ENCODE data around the gene TMA7B.

Gene TMA7B

GRCh38 chr22:39955675-39956074 is 4.5 kb upstream of the TMA7B start:
- no peak for DNase-seq

DNA sequence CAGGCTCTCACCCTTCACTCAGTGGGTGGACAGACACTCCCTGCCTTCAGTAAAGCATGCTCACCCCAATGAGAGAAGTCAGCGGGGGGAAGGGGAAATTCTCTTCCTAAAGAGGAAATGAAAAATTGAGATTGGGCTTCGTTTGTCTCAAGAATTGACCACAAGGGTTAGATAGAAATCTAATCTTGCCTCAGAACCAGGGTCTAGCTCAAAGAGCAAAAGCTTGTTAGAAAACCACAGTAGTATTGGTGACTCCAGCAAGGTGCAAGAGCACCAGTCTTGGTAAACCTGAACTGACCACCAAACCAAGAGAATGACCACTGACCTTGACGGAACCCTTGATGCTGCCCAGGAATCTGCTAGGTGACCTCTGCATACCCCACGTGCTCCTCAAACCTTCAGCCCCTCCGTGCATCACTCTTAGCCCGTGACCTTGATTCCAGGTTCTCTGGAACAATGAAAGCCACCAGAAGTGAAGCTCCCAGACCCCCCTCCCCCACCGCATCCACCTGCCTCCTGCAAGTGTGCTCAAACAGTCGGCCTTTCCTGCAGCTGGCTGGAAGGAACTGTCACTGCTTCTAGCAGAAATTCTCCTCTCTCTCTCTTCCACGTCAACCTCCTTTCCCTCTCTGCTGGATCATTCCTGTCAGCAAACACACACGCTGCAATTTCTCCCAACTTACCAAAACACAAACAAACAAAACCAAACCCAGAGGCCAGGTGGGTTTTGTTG is 3.1 kb upstream of the TMA7B start:
- DNase-seq, result no peak

DNA sequence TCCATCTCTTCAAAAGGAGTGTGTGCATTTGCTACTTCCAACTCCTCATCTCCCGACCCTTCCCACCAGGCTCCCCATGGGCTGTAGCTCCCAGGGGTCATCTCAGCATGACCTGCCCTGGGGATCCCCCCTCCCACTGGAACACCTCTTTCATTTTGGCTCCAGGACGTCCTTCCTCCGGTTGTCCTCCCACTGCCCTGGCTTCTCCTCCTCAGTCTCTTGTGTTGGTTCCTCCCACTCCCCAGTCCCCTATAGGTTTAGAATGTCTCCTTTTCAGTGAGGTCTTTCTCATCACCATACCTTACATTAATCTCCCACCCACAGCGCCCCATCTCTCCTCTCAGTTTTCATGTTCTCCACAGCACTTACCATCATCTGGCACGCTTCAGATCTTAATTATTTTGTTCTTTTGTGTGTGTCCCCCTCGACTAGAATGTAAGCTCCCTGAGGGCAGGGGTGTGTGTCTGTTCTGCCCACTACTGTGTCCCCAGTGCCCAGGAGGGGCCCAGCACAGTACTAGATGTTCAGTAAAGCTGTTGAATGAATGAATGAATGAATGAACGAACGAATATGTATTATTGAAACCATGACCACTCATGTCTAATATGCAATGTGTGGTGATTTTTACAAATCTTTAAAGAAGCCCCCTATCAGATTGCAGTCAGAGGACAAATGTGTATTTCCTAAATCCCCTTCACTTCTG is 2.0 kb upstream of the TMA7B start:
- no peak for DNase-seq

DNA sequence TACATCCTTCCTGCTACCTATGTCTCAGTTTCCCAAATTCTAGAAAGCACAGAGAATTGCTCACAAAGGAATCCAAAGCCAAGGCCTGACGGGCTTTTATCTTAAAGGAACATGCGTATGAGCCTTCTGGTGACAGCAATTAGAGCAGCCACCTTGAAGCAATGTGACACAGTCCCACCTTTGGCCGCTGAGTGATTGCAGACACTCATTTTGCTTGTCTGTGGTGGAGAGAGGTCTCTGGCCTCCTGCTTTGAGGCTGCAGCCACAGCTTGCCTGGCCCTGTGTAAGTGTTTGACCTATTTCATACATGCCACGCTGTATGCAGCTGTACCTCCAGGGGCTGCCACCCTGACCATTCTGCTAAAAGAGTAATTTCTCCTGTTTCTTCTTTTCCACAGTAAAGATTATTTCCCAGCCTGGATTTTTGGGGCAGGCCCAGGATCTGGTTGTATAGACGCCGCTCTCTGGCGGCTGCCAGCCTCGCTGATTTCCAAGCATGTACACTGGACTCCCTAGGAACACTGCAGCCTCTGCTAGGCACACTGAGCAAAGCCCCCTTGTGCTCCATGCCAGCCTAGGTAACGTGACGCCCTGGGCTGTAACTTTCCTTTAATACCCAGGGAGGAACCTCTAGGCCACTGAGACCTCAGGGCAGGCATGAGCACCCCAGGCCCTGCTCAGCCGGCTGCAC is 1.1 kb upstream of the TMA7B start:
- DNase-seq, result no peak

GRCh38 chr22:39960791-39961746 is 872 bp downstream of the TMA7B start:
- no peak for DNase-seq

- DNase-seq, result no peak
Observed at GRCh38 chr22:39962071-39962470, 1.9 kb downstream of the TMA7B start.

DNA sequence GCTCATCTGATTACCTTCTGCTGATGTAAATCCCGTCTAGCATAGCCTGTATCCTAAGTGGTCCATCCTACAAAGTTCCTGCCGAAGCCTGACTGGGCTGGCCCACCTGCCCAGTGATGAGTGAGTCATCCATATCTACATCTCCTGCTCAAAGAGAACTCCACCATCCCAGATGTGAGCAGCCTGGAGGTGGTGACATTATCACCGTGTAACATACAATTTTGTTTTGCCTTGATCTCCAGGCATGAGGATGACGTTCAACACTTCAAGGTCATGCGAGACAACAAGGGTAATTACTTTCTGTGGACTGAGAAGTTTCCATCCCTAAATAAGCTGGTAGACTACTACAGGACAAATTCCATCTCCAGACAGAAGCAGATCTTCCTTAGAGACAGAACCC is 5.6 kb downstream of the TMA7B start:
- DNase-seq, result no peak

DNA sequence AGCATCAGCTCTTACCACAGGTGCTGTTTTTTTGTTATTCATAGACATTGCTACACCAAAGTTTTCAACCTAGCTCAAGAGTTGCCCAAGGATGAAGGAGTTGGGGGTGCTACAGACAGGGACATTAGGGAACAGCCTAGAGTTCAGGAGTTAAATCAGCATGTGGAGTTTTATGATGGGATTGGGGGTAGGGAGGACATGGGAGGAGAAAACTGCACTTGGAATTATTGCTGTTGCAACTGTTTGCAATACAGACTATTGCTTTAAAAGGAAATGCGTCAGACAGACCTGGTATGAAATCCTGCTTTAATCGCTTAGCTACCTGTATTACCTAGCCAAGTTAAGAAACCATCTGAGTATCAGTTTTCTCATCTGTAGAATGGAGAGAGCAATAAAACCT is 6.3 kb downstream of the TMA7B start:
- DNase-seq, result no peak

DNA sequence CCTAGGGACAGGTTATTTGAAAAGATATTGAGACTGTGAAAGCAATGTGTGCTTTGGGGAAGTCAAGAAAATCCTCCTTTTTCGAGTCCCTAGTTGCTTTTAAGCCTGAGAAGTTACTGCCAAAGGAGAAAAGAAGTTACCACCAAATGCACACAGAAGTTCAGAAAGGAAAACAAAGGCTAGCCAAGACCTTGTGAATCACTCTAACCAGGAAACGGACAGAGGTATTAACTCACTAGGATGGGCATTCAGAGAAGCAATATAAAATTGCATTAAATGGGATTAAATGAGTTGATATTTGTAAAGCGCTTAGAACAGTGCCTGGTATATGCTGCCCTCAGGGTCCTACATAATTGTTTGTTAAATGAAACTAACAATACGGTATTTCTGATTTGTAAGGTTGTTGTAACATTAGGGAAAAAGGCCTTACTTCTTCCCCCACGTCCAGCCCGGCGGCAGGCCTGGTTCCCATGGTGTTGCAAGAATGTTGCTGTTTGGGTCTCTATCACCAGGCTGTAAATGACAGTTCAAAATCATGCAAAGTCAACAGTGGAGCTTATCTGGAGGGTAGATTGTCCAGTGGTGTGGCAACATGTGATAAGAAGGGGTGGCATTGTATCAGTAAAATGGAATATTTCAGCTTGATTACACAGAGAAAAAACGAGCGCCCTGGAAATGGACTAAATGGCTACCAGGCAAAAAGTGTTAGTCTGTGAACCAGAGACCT is 7.1 kb downstream of the TMA7B start:
- DNase-seq, result no peak

- DNase-seq, result no peak
Observed at GRCh38 chr22:39967996-39968972, 8.1 kb downstream of the TMA7B start.

DNA sequence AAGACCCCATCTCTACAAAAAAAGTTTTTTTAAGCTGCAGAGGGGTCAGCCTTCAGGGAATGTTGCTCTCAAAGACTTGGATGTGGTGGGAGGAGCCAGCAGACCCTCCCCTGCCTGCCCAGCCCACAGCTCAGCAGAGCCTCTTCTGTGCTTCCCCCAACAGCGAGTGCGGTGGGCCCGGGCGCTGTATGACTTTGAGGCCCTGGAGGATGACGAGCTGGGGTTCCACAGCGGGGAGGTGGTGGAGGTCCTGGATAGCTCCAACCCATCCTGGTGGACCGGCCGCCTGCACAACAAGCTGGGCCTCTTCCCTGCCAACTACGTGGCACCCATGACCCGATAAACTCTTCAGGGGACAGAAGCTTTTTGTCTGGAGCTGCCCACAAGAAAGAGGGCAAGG is 10.5 kb downstream of the TMA7B start:
- DNase-seq, result no peak

GRCh38 chr22:39972641-39973040 is 12.4 kb downstream of the TMA7B start:
- DNase-seq, result no peak

DNA sequence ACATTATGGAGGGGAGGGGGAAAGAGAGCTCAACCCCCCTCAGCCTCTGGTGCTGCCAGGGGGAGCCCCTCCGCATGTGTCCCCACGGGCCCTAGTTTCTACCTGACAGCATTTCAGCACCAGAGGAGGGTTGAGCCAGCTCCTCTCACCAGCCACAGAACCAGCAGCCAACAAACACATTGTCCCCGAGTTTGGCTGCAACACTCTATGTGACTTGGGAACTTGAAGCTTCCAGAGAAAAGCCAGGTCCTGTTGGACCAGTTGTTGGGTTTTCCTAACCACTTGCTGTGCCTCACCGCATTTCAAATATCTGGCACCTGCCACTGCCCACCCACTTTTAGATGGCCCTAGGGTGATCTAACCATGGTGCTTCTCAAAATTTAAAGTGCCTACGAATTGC is 13.5 kb downstream of the TMA7B start:
- DNase-seq, result no peak

- DNase-seq, result no peak
Observed at GRCh38 chr22:39974065-39974464, 13.9 kb downstream of the TMA7B start.

- no peak for DNase-seq
Observed at GRCh38 chr22:39979048-39979447, 18.9 kb downstream of the TMA7B start.

- DNase-seq, result no peak
Observed at GRCh38 chr22:39979458-39979857, 19.3 kb downstream of the TMA7B start.

- no peak for DNase-seq
Observed at GRCh38 chr22:39980596-39980995, 20.4 kb downstream of the TMA7B start.

DNA sequence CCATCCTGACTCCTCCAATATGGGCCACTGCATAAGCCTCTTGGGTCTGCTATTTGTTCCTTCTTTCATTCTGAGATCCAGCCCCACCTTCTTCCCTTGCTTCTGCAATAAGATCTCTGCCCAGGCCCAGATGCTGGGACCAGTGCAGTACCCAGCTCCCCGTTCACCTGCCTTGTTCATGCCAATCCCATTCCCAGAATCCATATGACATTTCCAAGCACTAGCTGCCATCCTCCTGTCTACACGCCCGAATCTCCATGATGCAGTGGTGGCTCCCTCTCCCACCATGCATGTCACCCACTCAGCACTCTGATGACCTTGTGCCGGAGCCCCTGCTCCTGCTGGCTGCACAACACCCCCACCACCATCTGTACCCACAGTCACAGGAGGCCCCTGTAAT is 23.1 kb downstream of the TMA7B start:
- no peak for DNase-seq

DNA sequence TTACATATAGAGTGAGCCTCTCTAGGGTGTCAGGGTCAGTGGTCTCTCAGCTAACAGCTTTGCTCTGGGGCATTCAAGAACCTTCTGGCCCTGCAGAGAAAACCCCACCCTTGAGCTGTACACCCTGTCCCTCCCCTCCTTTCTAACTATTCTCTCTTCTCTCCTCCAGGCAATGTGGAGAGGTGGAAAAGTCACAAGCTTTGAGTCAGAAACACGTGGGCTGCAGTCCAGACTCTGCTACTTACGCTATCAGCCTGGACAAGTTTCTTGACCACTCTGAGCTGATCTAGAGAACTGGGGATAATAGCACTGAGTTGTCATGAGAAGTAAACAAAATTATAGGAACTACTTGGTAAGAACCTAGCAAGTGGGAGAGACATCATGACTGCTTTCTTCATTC is 23.8 kb downstream of the TMA7B start:
- no peak for DNase-seq

DNA sequence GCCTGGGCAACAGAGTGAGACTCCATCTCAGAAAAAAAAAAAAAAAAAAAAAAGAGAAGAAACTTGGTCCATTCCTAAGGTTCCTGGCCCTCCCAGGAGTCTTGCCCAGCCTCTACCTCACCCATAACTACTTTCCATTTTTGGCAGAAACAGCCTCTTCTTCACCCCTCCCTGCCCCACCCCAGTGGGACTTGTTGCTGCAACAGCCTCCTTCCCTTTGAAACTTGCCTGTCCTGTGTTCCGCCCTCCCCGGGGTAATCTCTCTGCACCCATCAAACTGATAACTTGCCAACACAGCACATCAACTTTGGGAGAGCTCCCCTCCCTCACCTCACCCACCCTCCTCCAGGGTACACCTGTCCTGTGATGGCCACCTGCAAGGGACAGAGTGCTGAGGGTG is 24.5 kb downstream of the TMA7B start:
- DNase-seq, result no peak

All from NCI-H526 treated with DMSO at 0.1 percent for 48 hours (cell line).